HCT116 (cell line): ENCODE results near the gene KSR1. TPM values are rescaled to one million over a fixed set of nuclear protein-coding genes. Genes with fewer than 3 reads are reported as not detected.

Experiments
- ATAC-seq: fragments of 200-7000 bp; cut with Tn5 transposase; 2 replicates; pipeline ENCODE4 v1.9.1; 2020; ENCODE audit warnings: mild to moderate bottlenecking, moderate library complexity
- BruUV-seq: library from RNA; stranded (reverse); fragments of 400-500 nt; replicated peaks from 2 replicates; lab custom pipeline; 2021; lab: Mats Ljungman, UMichigan
- CTCF ChIA-PET: fragments of 300-600 bp; sonication (Branson Sonifier 250); formaldehyde crosslinking; loops from one replicate; lab custom pipeline; 2021; ENCODE audit warnings: antibody characterized with exemption; lab: Charles Lee
- POLR2A ChIA-PET: fragments of 300-600, 350-600 bp; sonication (Branson Sonifier 250); formaldehyde crosslinking; loops from one replicate; lab custom pipeline; 2021; ENCODE audit warnings: antibody characterized with exemption; lab: Charles Lee
- RAD21 ChIA-PET, 2 experiments: fragments of 300-600 bp; sonication (Branson Sonifier 250); formaldehyde crosslinking; loops; one replicate each; lab custom pipeline; 2023; ENCODE audit warnings: low total read pairs in 2 of 2; ENCODE audit not compliant: uncharacterized antibody in 2 of 2, unreplicated experiment in 2 of 2, low non-redundant PET in 1 of 2; lab: Charles Lee
- DNase-seq: peaks from one replicate; pipeline ENCODE4 v3.0.0-alpha.2; 2010; ENCODE audit warnings: low read depth, low spot score
- H2AFZ ChIP-seq: fragments of 200-600 bp; shearing (Covaris generic), sonication (generic); 2 replicates; pipeline ENCODE4 v1.6.1; 2017; ENCODE audit warnings: low read depth, mixed run types, mixed read lengths, antibody characterized with exemption, low read length; ENCODE audit not compliant: poor library complexity, severe bottlenecking
- H3K27ac ChIP-seq: 2 replicates; pipeline ENCODE4 v1.5.1; 2012; ENCODE audit warnings: low read depth, low read length
- H3K27me3 ChIP-seq: fragments of 200-600 bp; sonication (generic); 2 replicates; pipeline ENCODE4 v1.6.1; 2016; ENCODE audit warnings: mixed run types, low read length, mixed read lengths; ENCODE audit not compliant: insufficient read depth
- H3K36me3 ChIP-seq, 2 experiments: fragments of 200-500 bp in 1 of 2; fragments of 200-600 bp in 1 of 2; sonication (Bioruptor generic) in 1 of 2; sonication (generic) in 1 of 2; 2 replicates each; pipeline versions ENCODE4 v1.5.1 to v1.6.1; 2014 to 2016; ENCODE audit warnings: low read length in 2 of 2, inconsistent platforms in 1 of 2, mixed read lengths in 1 of 2, mixed run types in 1 of 2; ENCODE audit not compliant: insufficient read depth in 2 of 2, control insufficient read depth in 1 of 2
- H3K4me1 ChIP-seq, 2 experiments: fragments of 200-600 bp in 1 of 2; sonication (generic) in 1 of 2; 2 replicates each; pipeline versions ENCODE4 v1.5.1 to v1.6.1; 2012 to 2017; ENCODE audit warnings: low read length in 2 of 2, inconsistent platforms in 1 of 2, mild to moderate bottlenecking in 1 of 2, mixed read lengths in 1 of 2, mixed run types in 1 of 2, moderate library complexity in 1 of 2; ENCODE audit not compliant: insufficient read depth in 2 of 2, control insufficient read depth in 1 of 2
- H3K4me2 ChIP-seq: fragments of 200-600 bp; sonication (generic); 2 replicates; pipeline ENCODE4 v1.6.1; 2017; ENCODE audit warnings: mixed run types, low read length, mixed read lengths
- H3K4me3 ChIP-seq, 2 experiments: fragments of 200-600 bp in 1 of 2; sonication (generic) in 1 of 2; replicated peaks in 1 of 2; 2 replicates each; pipeline ENCODE4 v1.5.1; 2011 to 2016; ENCODE audit warnings: low read length in 2 of 2, control low read depth in 1 of 2, low read depth in 1 of 2, mild to moderate bottlenecking in 1 of 2, mixed read lengths in 1 of 2, mixed run types in 1 of 2
- H3K79me2 ChIP-seq: fragments of 200-600 bp; sonication (generic); 2 replicates; pipeline ENCODE4 v1.6.1; 2017; ENCODE audit warnings: mild to moderate bottlenecking, mixed run types, low read length, moderate library complexity, mixed read lengths; ENCODE audit not compliant: insufficient read depth
- H3K9ac ChIP-seq: fragments of 200-600 bp; sonication (generic); 2 replicates; pipeline ENCODE4 v1.6.1; 2016; ENCODE audit warnings: low read length, mixed read lengths
- H3K9me2 ChIP-seq: fragments of 200-600 bp; sonication (generic), shearing (Covaris generic); 2 replicates; pipeline ENCODE4 v1.6.1; 2017; ENCODE audit warnings: mixed run types, mild to moderate bottlenecking, moderate library complexity; ENCODE audit not compliant: insufficient read depth
- H3K9me3 ChIP-seq, 2 experiments: fragments of 200-500 bp in 1 of 2; fragments of 200-600 bp in 1 of 2; sonication (Bioruptor generic) in 1 of 2; sonication (generic) in 1 of 2; 2 replicates each; pipeline ENCODE4 v1.6.1; 2014 to 2017; ENCODE audit warnings: low read length in 2 of 2, mixed read lengths in 2 of 2, inconsistent platforms in 1 of 2, low read depth in 1 of 2, mild to moderate bottlenecking in 1 of 2, mixed run types in 1 of 2, moderate library complexity in 1 of 2; ENCODE audit not compliant: control insufficient read depth in 1 of 2, insufficient read depth in 1 of 2
- H4K20me1 ChIP-seq: fragments of 200-600 bp; sonication (generic), shearing (Covaris generic); 2 replicates; pipeline ENCODE4 v1.6.1; 2017; ENCODE audit warnings: mixed run types, mild to moderate bottlenecking, moderate library complexity; ENCODE audit not compliant: insufficient read depth
- ATF3 ChIP-seq: IDR thresholded peaks from 2 replicates; pipeline ENCODE4 v1.6.1; 2012
- CBX3 ChIP-seq: IDR thresholded peaks from 2 replicates; pipeline ENCODE4 v1.6.1; 2012; ENCODE audit warnings: low read depth
- EZH2 ChIP-seq: fragments of 200-600 bp; sonication (generic); IDR thresholded peaks from 2 replicates; pipeline ENCODE4 v1.6.1; 2017; ENCODE audit warnings: antibody characterized with exemption, mixed run types
- JUND ChIP-seq: IDR thresholded peaks from 2 replicates; pipeline ENCODE4 v1.6.1; 2012
- POLR2AphosphoS5 ChIP-seq: IDR thresholded peaks from 2 replicates; pipeline ENCODE4 v1.6.1; 2011; ENCODE audit warnings: mild to moderate bottlenecking, low read depth, low read length, moderate library complexity
- SIN3A ChIP-seq: IDR thresholded peaks from 2 replicates; pipeline ENCODE4 v1.6.1; 2012; ENCODE audit warnings: low read depth
- TCF7L2 ChIP-seq: IDR thresholded peaks from 2 replicates; pipeline ENCODE4 v1.7.0; 2011; ENCODE audit warnings: borderline replicate concordance, inconsistent platforms; ENCODE audit not compliant: insufficient read depth, insufficient read length; ENCODE audit errors: extremely low read depth
- ZNF274 ChIP-seq: fragments of 200-500 bp; sonication (Bioruptor generic); IDR thresholded peaks from 2 replicates; pipeline ENCODE4 v1.6.1; 2014; ENCODE audit warnings: mild to moderate bottlenecking, low read depth, low read length, inconsistent platforms
- intact Hi-C: fragments of 100-400 bp; cut with micrococcal nuclease; formaldehyde crosslinking; loops from 2 replicates; pipeline ENCODE4 v1.10.0; 2022
- total RNA-seq: library from RNA; stranded (reverse); gene quantifications from one replicate; pipeline ENCODE4 v1.2.1, GENCODE V29; 2021; ENCODE audit not compliant: unreplicated experiment
- TF ChIP-seq, protein P1 (sequence below): IDR thresholded peaks from 2 replicates; pipeline ENCODE4 v1.6.1; 2012; ENCODE audit warnings: low read depth

KSR1 gene
- total RNA-seq, 1 experiment from 2014 or later, result 16.5 TPM

GRCh38 chr17:27558341-27558740 is 102.1 kb downstream of the KSR1 start:
- no peaks in the 10 kb centered on the region for H3K9me2 ChIP-seq
- no peak overlapping the region for H3K27ac ChIP-seq
- H4K20me1 ChIP-seq, result no peaks in the 10 kb centered on the region
- H3K9ac ChIP-seq, result no peak overlapping the region
- no peak for TF ChIP-seq ATF3
- no peak for TF ChIP-seq ZNF274
- TF ChIP-seq, protein P1, sequence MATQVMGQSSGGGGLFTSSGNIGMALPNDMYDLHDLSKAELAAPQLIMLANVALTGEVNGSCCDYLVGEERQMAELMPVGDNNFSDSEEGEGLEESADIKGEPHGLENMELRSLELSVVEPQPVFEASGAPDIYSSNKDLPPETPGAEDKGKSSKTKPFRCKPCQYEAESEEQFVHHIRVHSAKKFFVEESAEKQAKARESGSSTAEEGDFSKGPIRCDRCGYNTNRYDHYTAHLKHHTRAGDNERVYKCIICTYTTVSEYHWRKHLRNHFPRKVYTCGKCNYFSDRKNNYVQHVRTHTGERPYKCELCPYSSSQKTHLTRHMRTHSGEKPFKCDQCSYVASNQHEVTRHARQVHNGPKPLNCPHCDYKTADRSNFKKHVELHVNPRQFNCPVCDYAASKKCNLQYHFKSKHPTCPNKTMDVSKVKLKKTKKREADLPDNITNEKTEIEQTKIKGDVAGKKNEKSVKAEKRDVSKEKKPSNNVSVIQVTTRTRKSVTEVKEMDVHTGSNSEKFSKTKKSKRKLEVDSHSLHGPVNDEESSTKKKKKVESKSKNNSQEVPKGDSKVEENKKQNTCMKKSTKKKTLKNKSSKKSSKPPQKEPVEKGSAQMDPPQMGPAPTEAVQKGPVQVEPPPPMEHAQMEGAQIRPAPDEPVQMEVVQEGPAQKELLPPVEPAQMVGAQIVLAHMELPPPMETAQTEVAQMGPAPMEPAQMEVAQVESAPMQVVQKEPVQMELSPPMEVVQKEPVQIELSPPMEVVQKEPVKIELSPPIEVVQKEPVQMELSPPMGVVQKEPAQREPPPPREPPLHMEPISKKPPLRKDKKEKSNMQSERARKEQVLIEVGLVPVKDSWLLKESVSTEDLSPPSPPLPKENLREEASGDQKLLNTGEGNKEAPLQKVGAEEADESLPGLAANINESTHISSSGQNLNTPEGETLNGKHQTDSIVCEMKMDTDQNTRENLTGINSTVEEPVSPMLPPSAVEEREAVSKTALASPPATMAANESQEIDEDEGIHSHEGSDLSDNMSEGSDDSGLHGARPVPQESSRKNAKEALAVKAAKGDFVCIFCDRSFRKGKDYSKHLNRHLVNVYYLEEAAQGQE, result no peak
- no peak for TF ChIP-seq JUND
- no peak for TF ChIP-seq EZH2
- no peak for TF ChIP-seq SIN3A
- TF ChIP-seq TCF7L2, result no peak
- no peak for TF ChIP-seq CBX3
- no peak for TF ChIP-seq POLR2AphosphoS5
- ChIA-PET RAD21 (no interaction called here), POLR2A (no interaction called here), CTCF (no interaction called here)
- H3K27me3 ChIP-seq, result no peaks in the 10 kb centered on the region
- H3K79me2 ChIP-seq, result no peaks in the 10 kb centered on the region
- no peak overlapping the region for H3K4me3 ChIP-seq
- no TSS peak for BruUV-seq
- DNase-seq, result no peak
- H3K4me1 ChIP-seq, result peaks cover 20 to 31% of the 10 kb centered on the region in 2 experiments
- no peaks in the 10 kb centered on the region for H3K9me3 ChIP-seq
- no peak overlapping the region for H2AFZ ChIP-seq
- no peaks in the 10 kb centered on the region for H3K36me3 ChIP-seq
- intact Hi-C loops, result no loop called here
- no peak for ATAC-seq
- H3K4me2 ChIP-seq, result no peak overlapping the region
